ENCODE measurements around the gene COG3. TPM values are rescaled to one million over a fixed set of nuclear protein-coding genes. Genes with fewer than 3 reads are reported as not detected.

The COG3 gene
- total and polyA plus RNA-seq, 10 of the 15 experiments (the other 5 are each of a cell fraction or from before 2014, with no cell fraction given): 6.1 to 35.1 (median 22.6) TPM

- Histone ChIP-seq H3K9me3 (replicated peaks; ENCODE audit: control insufficient read depth, insufficient read depth, low read length) (no peaks in the 10 kb centered on the region; the same call in 2 of the 3 replicates), H3K4me2 (ENCODE audit: control insufficient read depth, insufficient read depth) (peak overlapping the region; percentile 65), H3K4me1 (ENCODE audit: control insufficient read depth, insufficient read depth, low read length) (peaks cover 22% of the 10 kb centered on the region), H3K27ac (ENCODE audit: control insufficient read depth, insufficient read depth) (no peak overlapping the region; the same call in 1 of the 2 replicates), H4K20me1 (ENCODE audit: control insufficient read depth, insufficient read depth) (no peaks in the 10 kb centered on the region), H3K36me3 (ENCODE audit: control insufficient read depth in 2 of 2, insufficient read depth in 2 of 2, low read length in 1 of 2) (peaks cover 0 to 18% of the 10 kb centered on the region in 2 experiments; a peak in 2 of 4 replicates), H3K27me3 (replicated peaks in 1 of 2; ENCODE audit: control insufficient read depth in 2 of 2, insufficient read depth in 2 of 2, low read length in 1 of 2) (no peaks in the 10 kb centered on the region), H3K9ac (ENCODE audit: control insufficient read depth, insufficient read depth, low read length) (no peak overlapping the region), H3K4me3 (peak overlapping the region; percentile 25; the same call in 1 of the 2 replicates), H2AFZ (ENCODE audit: control insufficient read depth, low read depth, low read length) (no peak overlapping the region), H3K79me2 (ENCODE audit: control insufficient read depth, insufficient read depth, low read length) (peaks cover 49% of the 10 kb centered on the region)
- DNase-seq (ENCODE audit: low read depth, low spot score): no peak
- no peak for FAIRE-seq
- POLR2A ChIA-PET: interaction anchor here (0.6 kb wide), 1 partner anchor 133 kb away, joined by 4 read pairs; no protein-coding TSS in a partner anchor
- 67% methylated on average over 3 of the region's 3 CpGs for WGBS (ENCODE audit: insufficient coverage, insufficient replicate concordance, low lambda C conversion rate, missing lambda C conversion rate)
- ATAC-seq: peak; percentile 43
- intact Hi-C loops (cut with micrococcal nuclease; ENCODE audit: unreplicated experiment): loop anchor here (5.0 kb wide), 1 partner anchor 103 kb away; no protein-coding TSS in a partner anchor
- BruUV-seq (replicated peaks): no TSS peak
- RAD21 ChIA-PET (ENCODE audit: unreplicated experiment): no interaction called here
- CTCF ChIA-PET: interaction anchor here (0.8 to 1.8 kb wide), 5 partner anchors 8 to 104 kb away, joined by 3 to 6 read pairs (median 5); no protein-coding TSS in a partner anchor
- SMC1A ChIA-PET (ENCODE audit: uncharacterized antibody, unreplicated experiment): interaction anchor here (0.9 to 1.3 kb wide), 3 partner anchors 8 to 103 kb away, joined by 3 to 5 read pairs (median 3); partner anchors contain the start of gene COG3
- in situ Hi-C loops (cut with MboI): no loop called here
- TF ChIP-seq MYB (IDR thresholded peaks at IDR 0.05; ENCODE audit: borderline replicate concordance, low read depth, low read length) (no peak), STAT1 (conservative IDR thresholded peaks at IDR 0.05) (no peak), SPI1 (IDR thresholded peaks at IDR 0.05; ENCODE audit: borderline replicate concordance, insufficient read depth, low read depth, low read length) (no peak), CHD2 (IDR thresholded peaks at IDR 0.05; ENCODE audit: borderline replicate concordance, low read depth, low read length) (no peak), HCFC1 (IDR thresholded peaks at IDR 0.05; ENCODE audit: low read length) (no peak), NFYA (IDR thresholded peaks at IDR 0.05; ENCODE audit: borderline replicate concordance, low read depth, low read length) (no peak), ESRRA (IDR thresholded peaks at IDR 0.05; ENCODE audit: low read length) (no peak), ZSCAN29 (IDR thresholded peaks at IDR 0.05) (no peak), FOXM1 (IDR thresholded peaks at IDR 0.05; ENCODE audit: low read depth, low read length) (no peak), JUND (IDR thresholded peaks at IDR 0.05; ENCODE audit: low read depth, low read length) (no peak), JUNB (IDR thresholded peaks at IDR 0.05) (peak; percentile 34; the same call in 1 of the 2 replicates), ASH2L (IDR thresholded peaks at IDR 0.05; ENCODE audit: borderline replicate concordance, low read depth) (no peak)
- TF ChIP-seq, protein P1, sequence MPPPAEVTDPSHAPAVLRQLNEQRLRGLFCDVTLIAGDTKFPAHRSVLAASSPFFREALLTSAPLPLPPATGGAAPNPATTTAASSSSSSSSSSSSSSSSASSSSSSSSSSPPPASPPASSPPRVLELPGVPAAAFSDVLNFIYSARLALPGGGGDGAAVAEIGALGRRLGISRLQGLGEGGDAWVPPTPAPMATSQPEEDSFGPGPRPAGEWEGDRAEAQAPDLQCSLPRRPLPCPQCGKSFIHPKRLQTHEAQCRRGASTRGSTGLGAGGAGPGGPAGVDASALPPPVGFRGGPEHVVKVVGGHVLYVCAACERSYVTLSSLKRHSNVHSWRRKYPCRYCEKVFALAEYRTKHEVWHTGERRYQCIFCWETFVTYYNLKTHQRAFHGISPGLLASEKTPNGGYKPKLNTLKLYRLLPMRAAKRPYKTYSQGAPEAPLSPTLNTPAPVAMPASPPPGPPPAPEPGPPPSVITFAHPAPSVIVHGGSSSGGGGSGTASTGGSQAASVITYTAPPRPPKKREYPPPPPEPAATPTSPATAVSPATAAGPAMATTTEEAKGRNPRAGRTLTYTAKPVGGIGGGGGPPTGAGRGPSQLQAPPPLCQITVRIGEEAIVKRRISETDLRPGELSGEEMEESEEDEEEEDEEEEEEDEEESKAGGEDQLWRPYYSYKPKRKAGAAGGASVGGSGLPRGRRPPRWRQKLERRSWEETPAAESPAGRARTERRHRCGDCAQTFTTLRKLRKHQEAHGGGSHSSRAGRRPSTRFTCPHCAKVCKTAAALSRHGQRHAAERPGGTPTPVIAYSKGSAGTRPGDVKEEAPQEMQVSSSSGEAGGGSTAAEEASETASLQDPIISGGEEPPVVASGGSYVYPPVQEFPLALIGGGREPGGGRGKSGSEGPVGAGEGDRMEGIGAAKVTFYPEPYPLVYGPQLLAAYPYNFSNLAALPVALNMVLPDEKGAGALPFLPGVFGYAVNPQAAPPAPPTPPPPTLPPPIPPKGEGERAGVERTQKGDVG (CRISPR knock-in tag; IDR thresholded peaks at IDR 0.05): no peak
- TF ChIP-seq, protein P2, sequence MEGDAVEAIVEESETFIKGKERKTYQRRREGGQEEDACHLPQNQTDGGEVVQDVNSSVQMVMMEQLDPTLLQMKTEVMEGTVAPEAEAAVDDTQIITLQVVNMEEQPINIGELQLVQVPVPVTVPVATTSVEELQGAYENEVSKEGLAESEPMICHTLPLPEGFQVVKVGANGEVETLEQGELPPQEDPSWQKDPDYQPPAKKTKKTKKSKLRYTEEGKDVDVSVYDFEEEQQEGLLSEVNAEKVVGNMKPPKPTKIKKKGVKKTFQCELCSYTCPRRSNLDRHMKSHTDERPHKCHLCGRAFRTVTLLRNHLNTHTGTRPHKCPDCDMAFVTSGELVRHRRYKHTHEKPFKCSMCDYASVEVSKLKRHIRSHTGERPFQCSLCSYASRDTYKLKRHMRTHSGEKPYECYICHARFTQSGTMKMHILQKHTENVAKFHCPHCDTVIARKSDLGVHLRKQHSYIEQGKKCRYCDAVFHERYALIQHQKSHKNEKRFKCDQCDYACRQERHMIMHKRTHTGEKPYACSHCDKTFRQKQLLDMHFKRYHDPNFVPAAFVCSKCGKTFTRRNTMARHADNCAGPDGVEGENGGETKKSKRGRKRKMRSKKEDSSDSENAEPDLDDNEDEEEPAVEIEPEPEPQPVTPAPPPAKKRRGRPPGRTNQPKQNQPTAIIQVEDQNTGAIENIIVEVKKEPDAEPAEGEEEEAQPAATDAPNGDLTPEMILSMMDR (IDR thresholded peaks at IDR 0.05 in 2 of 3, conservative IDR thresholded peaks at IDR 0.05 in 1 of 3; ENCODE audit: control insufficient read depth in 2 of 3, extremely low read depth in 1 of 3, insufficient read depth in 1 of 3, low read depth in 3 of 3, low read length in 3 of 3): no peak
Observed at GRCh38 chr13:45474584-45475454, 10.1 kb downstream of the COG3 start.
